ENCODE results near the gene PCED1A.

GRCh38 chr20:2793471-2793870 is 47.0 kb downstream of the PCED1A start:
- TF ChIP-seq CTCF (conservative IDR thresholded peaks at IDR 0.05; ENCODE audit: low read length) (no peak), EZH2phosphoT487 (IDR thresholded peaks at IDR 0.05; ENCODE audit: borderline replicate concordance) (no peak)
